Progenitor cell of endocrine pancreas (in vitro differentiated cells): ENCODE measurements around the gene VWA5B1. TPM values are rescaled to one million over a fixed set of nuclear protein-coding genes. Genes with fewer than 3 reads are reported as not detected.

Experiments
- DNase-seq: peaks from one replicate; pipeline ENCODE4 v3.0.0; 2021; ENCODE audit warnings: low spot score; ENCODE audit not compliant: unreplicated experiment
- H3K27ac Mint-ChIP-seq: 2 replicates; pipeline ENCODE4 v1.8.0; 2021; ENCODE audit warnings: mild to moderate bottlenecking, moderate library complexity, mixed read lengths
- H3K27me3 Mint-ChIP-seq: 2 replicates; pipeline ENCODE4 v1.8.0; 2021; ENCODE audit warnings: mixed read lengths
- H3K36me3 Mint-ChIP-seq: 2 replicates; pipeline ENCODE4 v1.8.0; 2022; ENCODE audit warnings: mixed read lengths; ENCODE audit not compliant: insufficient read depth
- H3K4me1 Mint-ChIP-seq: 2 replicates; pipeline ENCODE4 v1.8.0; 2021; ENCODE audit warnings: low read depth, mixed read lengths
- H3K4me3 Mint-ChIP-seq: 2 replicates; pipeline ENCODE4 v1.8.0; 2021; ENCODE audit warnings: low read depth, mild to moderate bottlenecking, moderate library complexity, mixed read lengths
- H3K9me3 Mint-ChIP-seq: 2 replicates; pipeline ENCODE4 v1.8.0; 2021; ENCODE audit warnings: low read depth, mixed read lengths
- CTCF ChIP-seq: fragments of 200-600 bp; sonication (generic); IDR thresholded peaks from one replicate; pipeline ENCODE4 v1.5.0; 2021; ENCODE audit warnings: antibody characterized with exemption, mild to moderate bottlenecking; ENCODE audit not compliant: unreplicated experiment
- total RNA-seq: library from RNA; stranded (reverse); gene quantifications from 2 replicates; pipeline ENCODE4 v1.2.1, GENCODE V29; 2021

Gene VWA5B1
- total RNA-seq, 1 donor from 2014 or later: 0.19 TPM

- Mint-ChIP-seq H3K36me3 (no peaks in the 10 kb centered on the region), H3K4me3 (no peak overlapping the region), H3K27ac (no peak overlapping the region), H3K4me1 (peaks cover 5% of the 10 kb centered on the region), H3K27me3 (peaks cover 64% of the 10 kb centered on the region), H3K9me3 (no peaks in the 10 kb centered on the region)
- DNase-seq: no peak
- TF ChIP-seq CTCF: no peak
Observed at GRCh38 chr1:20322081-20322824, 31.6 kb downstream of the VWA5B1 start.

- Mint-ChIP-seq H3K27me3 (peaks cover 69% of the 10 kb centered on the region), H3K4me3 (no peak overlapping the region), H3K36me3 (no peaks in the 10 kb centered on the region), H3K9me3 (no peaks in the 10 kb centered on the region), H3K27ac (no peak overlapping the region), H3K4me1 (peaks cover 5% of the 10 kb centered on the region)
- DNase-seq: no peak
- no peak for TF ChIP-seq CTCF
Observed at GRCh38 chr1:20322825-20323612, 32.3 kb downstream of the VWA5B1 start.

- Mint-ChIP-seq H3K27ac (no peak overlapping the region), H3K36me3 (no peaks in the 10 kb centered on the region), H3K9me3 (no peaks in the 10 kb centered on the region), H3K4me1 (peaks cover 5% of the 10 kb centered on the region), H3K4me3 (no peak overlapping the region), H3K27me3 (peaks cover 71% of the 10 kb centered on the region)
- no peak for DNase-seq
- no peak for TF ChIP-seq CTCF
Observed at GRCh38 chr1:20323613-20323920, 32.9 kb downstream of the VWA5B1 start.

GRCh38 chr1:20324704-20325406 lies 34.2 kb downstream of the VWA5B1 start:
- DNase-seq: no peak
- no peaks in the 10 kb centered on the region for H3K9me3 Mint-ChIP-seq
- TF ChIP-seq CTCF: no peak
- H3K36me3 Mint-ChIP-seq: no peaks in the 10 kb centered on the region
- H3K27ac Mint-ChIP-seq: no peak overlapping the region
- H3K27me3 Mint-ChIP-seq: peaks cover 70% of the 10 kb centered on the region
- peaks cover 5% of the 10 kb centered on the region for H3K4me1 Mint-ChIP-seq
- H3K4me3 Mint-ChIP-seq: no peak overlapping the region

GRCh38 chr1:20325407-20325843 lies 34.8 kb downstream of the VWA5B1 start:
- DNase-seq: no peak
- TF ChIP-seq CTCF: no peak
- Mint-ChIP-seq H3K36me3 (no peaks in the 10 kb centered on the region), H3K27me3 (peaks cover 70% of the 10 kb centered on the region), H3K4me3 (no peak overlapping the region), H3K27ac (no peak overlapping the region), H3K4me1 (peaks cover 5% of the 10 kb centered on the region), H3K9me3 (no peaks in the 10 kb centered on the region)
